GM12892 (cell line): ENCODE results near the gene MUTYH.
"Not testable (repeated sequence)": the region's sequence is repeated elsewhere in the genome, so short reads cannot be mapped to it uniquely, and the experiment has no call there.

Source experiments
- DNase-seq: peaks from one replicate; pipeline ENCODE4 v3.0.0; 2011; ENCODE audit not compliant: insufficient read length
- FAIRE-seq: peaks from 2 replicates; lab custom pipeline; 2011; peaks lifted over from hg19 to GRCh38; lab: Jason Lieb, UNC
- POLR2A ChIP-seq: IDR thresholded peaks from 2 replicates; pipeline ENCODE4 v1.6.1; 2011; ENCODE audit warnings: low read depth, low read length, control low read depth
- POLR2AphosphoS5 ChIP-seq: IDR thresholded peaks from 2 replicates; pipeline ENCODE4 v1.6.1; 2011; ENCODE audit warnings: low read depth, low read length, control low read depth
- TAF1 ChIP-seq: IDR thresholded peaks from 2 replicates; pipeline ENCODE4 v1.6.1; 2011; ENCODE audit warnings: low read depth, mild to moderate bottlenecking, control low read depth, low read length, borderline replicate concordance

The MUTYH gene

DNA sequence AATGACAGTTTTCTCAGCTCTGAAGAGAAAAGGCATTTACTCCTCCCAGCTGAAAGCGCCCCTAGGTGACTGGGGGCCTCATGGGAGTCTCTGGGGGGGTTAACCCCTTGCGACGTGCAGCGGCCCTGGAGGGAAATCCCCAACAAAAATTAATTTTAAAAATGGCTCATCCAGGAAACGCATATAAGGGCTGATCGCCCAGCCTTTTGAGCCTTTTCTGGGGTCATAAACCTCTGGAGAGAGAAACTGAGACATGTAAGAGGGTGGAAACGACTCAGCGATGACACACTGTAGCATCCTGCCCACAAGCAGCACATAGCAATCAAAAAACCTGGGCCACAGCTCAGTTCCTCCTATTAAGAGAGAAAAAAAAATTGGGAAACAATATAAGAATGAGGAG lies 33.9 kb downstream of the MUTYH start:
- DNase-seq (no peak), FAIRE-seq (peak; percentile 68)
- TF ChIP-seq POLR2AphosphoS5 (no peak), TAF1 (peak; percentile 48; the same call in 1 of the 2 replicates)

DNA sequence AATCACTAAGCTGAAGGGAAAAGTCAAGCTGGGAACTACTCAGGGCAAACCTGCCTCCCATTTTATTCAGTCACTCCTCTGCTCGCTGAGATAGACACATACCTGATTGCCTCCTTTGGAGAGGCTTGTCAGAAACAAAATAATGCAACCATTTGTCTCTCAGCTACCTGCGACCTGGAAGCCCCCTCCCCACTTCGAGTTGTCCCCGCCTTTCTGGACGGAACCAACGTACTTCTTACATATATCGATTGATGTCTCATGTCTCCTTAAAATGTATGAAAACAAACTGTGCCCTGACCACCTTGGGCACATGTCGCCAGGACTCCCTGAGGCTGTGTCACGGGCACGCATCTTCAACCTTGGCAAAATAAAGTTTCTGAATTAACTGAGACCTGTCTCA lies 35.0 kb downstream of the MUTYH start:
- no peak for TF ChIP-seq POLR2A
- no peak for TF ChIP-seq TAF1
- no peak for TF ChIP-seq POLR2AphosphoS5
- FAIRE-seq (no peak), DNase-seq (no peak)

DNA sequence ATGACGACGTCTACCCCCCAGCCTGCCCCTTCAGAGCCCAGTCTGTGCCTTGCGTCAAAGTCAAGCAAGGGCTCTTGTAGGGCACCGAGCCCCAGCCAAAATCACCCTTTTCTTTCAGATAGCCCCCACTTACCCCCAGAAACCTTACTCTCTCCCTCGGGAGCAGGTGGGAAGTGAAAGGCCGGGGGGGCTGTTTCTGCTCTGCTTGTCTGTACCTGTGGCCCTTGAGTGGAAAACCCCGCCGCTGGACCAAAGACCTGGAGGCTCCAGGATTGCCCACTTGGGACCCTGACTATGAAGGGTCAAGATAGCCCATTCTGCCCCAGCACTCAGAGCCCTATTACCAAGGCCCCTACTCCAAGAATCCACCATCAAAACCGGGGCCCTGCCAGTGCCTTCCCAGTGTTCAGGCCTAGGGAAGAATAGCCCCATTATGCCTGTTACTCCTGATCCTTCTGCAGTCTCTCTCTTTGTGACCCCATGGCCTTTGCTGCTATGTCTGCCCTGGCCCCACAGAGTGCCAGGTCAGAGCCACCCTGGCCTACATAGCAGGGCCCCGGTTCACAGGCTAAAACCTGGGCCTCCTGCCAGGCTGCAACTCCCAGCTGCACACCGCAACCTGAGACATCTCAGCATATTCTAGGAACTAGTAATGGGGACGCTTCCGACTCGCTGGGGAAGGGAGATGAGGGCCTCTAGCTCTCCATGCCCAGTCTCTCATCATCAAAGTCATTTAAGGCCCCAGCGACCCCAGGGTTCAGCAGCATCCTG lies 35.7 kb downstream of the MUTYH start:
- TF ChIP-seq TAF1 (peak; percentile 6; the same call in 1 of the 2 replicates), POLR2AphosphoS5 (no peak), POLR2A (no peak)
- DNase-seq, result no peak
- peak; percentile 82 for FAIRE-seq

DNA sequence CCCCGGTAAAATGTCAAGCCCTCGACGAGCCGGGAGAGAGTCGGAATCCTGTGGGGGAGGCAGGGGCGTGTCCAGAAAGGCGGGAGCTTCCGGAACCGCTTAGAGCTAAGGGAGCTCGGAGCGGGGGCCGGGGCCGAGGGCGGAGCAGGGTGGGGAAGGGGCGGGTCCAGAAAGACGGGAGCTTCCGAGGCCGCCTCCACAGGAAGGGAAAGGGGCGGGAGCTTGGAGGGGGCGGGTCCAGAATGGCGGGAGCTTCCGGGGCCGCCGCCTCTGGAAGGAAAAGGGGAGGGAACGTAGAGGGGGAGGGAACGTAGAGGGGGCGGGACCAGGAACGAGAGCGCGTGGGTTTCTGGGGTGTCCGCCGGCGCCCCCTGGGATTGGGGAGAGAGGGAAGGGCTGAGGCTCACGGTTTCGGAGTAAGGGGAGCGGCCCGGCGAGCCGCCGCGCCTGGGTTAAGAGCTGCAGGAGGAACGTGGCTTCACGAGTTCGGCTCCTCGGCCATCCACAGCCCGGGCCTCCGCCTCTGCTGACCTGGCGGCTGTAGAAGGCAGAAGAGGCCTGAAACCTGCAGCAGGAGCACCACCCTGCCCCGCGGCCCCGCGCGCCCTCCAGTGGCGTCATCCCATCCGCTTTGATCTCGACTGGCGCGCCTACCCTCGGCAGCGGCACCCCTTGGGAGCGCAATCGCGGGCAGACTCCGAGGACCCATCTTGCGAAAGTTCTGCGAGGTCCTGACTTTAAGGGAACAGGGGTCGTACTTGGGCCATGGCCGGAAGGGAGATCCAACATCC lies 36.5 kb downstream of the MUTYH start:
- peak; percentile 88 for FAIRE-seq
- peak; percentile 92 for DNase-seq
- TF ChIP-seq POLR2A (peak; percentile 84), TAF1 (0 out of 2 replicates have a peak, but pooled peaks have one; percentile 28), POLR2AphosphoS5 (peak; percentile 80)

DNA sequence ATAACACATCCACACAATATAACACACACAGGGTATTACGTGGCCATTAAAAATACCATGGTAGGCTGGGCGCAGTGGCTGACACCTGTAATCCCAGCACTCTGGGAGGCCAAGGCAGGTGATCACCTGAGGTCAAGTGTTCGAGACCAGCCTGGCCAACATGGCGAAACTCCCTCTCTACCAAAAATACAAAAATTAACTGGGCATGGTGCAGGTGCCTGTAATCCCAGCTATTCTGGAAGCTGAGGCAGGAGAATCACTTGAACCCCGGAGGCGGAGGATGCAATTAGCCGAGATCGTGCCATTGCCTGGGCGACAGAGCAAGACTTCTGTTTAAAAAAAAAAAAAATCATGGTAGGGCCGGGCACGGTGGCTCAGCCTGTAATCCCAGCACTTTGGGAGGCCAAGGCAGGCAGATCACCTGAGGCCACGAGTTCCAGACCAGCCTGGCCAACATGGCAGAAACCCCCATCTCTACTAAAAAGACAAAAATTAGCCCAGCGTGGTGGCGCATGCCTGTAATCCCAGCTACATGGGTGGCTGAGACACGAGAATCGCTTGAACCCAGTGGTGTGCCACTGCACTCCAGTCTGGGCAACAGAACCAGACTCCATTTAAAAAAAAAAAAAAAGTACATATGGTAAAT lies 37.6 kb downstream of the MUTYH start:
- DNase-seq (no peak), FAIRE-seq (no peak)
- no peak for TF ChIP-seq POLR2AphosphoS5
- TF ChIP-seq TAF1, result no peak
- no peak for TF ChIP-seq POLR2A

DNA sequence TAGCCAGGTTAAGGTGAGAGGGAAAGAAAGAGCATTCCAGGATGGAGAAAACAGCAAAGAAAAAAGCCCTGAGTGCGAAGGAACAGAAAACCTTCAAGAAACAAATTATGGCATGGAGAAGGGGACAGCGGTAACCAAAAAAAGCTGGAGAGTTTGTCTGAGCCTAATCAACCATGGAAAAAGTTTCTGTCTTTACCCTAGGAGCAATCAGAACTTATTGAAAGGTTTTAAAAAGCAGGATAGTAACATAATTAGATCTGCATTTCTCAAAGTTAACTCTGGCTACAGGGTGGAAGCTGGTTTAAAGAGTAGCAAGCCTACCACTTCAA lies 39.6 kb downstream of the MUTYH start:
- FAIRE-seq (no peak), DNase-seq (no peak)
- TF ChIP-seq POLR2AphosphoS5 (no peak), TAF1 (no peak), POLR2A (no peak)

DNA sequence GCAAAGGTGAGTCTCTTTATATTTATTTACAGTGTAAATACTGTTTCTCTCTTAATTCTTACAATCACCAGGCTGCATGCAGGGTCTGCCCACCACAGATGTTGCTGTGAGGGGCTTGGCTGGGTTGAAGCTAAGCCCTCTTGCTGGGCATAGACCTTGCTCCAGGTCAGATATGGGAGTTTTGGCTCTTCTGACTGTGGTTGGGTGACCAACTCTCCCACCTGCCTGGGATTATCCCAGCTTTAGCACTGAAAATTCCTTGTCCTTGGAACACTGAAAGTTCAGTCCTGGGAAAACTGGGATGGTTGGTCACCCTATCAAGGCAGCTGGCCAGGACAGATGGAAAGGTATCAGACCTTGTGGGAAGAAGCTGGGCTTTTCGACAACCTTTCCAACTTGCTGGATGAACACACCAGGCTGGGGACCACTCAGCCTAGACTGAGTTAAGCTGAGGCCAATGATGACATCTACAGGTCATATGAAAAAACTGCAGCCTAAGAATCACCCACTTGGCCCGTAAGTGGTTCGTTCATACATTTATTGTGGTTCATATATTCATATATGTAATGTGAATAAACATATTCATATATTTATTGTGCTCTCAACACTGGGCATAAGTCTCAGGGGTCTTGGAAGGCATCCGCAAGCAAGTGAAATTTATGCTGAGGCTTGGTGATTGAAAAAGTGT lies 40.1 kb downstream of the MUTYH start:
- DNase-seq, result peak; percentile 34
- TF ChIP-seq POLR2AphosphoS5, result no peak
- TF ChIP-seq POLR2A, result no peak
- no peak for TF ChIP-seq TAF1
- peak; percentile 40 for FAIRE-seq

DNA sequence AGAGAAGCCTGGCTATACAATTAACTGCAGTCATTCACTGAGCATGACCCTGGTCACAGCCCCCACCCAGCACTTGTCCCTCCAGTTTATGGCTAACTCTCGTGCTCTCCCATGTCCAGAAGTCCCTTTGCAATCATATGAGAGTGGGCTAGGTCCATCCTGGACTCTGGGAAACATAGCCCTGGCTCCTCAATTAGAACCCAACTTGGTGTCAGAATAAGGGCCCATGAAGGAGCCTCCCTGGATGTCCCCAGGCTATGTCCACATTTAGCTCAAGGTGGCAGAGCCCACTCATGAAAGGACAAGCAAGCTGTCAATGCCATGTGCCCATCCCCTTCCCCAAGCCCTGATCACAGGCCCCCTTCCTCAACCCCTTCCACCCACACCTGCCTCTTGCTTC lies 40.9 kb downstream of the MUTYH start:
- DNase-seq, result no peak
- TF ChIP-seq POLR2AphosphoS5 (no peak), TAF1 (no peak), POLR2A (no peak)
- no peak for FAIRE-seq

DNA sequence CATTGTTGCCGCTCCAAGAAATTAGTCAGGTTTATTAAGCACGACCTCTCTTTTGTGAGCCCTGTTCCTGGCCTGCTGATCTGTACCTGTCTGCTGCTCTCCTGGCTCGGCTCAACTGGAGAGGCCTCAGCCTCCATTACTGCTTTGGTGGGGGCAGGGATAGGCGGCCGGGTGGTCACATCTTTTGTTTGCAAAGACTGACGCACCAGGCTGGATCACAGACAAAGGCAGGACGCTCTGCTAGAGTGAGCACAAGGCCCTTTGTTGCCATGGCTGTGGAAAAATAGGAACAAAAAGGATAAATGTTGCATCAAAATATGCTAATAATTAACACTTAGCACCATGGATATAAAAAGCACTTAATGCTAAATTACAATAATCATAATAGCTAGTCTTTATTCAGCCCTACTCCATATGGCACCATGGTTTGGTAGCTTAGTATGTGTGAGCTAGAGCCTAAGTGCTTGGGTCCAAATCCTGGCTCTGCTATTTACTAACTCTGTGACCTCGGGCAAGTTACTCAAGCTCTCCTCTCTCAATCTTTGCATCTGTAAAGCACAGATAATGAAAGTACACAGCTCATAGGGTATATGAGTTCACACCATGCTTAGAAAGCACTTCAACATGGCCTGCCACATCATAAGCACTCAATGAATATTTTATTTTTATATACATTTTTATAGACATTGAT lies 42.4 kb downstream of the MUTYH start:
- TF ChIP-seq TAF1 (no peak), POLR2AphosphoS5 (no peak), POLR2A (no peak)
- DNase-seq (no peak), FAIRE-seq (no peak)

DNA sequence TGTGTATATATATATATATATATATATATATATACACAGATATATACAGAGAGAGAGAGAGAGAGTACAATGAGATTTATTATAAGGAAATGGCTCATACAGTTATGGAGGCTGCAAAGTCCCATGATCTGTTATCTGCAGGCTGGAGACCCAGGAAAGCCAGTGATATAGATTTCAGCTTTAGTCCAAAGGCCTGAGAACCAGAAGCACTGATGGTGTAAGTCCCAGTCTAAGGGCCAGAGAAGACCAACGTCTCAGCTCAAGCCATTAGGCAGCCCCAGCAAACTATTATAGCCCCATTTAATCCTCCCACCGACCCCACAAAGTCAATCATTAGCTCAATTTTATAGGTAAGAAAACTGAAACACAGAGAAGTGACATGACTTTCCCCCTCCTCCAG lies 48.5 kb downstream of the MUTYH start:
- DNase-seq (no peak), FAIRE-seq (no peak)
- TF ChIP-seq POLR2AphosphoS5 (no peak), POLR2A (no peak), TAF1 (no peak)

DNA sequence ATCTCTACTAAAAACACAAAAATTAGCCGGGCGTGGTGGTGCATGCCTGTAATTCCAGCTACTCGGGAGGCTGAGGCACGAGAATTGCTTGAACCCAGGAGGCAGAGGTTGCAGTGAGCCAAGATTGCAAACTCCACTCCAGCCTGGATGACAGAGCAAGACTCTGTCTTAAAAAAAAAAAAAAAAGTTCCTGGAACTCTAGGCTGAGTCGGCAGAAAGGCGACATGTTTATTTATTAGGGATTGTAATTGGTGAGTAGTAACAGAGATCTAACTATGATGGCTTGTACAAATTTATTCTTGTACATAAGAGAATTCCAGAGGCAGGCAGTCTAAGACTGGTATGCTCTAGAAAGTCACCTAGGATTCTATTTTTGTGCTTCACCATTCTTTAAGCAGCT lies 49.2 kb downstream of the MUTYH start:
- DNase-seq, FAIRE-seq: not testable (repeated sequence)

DNA sequence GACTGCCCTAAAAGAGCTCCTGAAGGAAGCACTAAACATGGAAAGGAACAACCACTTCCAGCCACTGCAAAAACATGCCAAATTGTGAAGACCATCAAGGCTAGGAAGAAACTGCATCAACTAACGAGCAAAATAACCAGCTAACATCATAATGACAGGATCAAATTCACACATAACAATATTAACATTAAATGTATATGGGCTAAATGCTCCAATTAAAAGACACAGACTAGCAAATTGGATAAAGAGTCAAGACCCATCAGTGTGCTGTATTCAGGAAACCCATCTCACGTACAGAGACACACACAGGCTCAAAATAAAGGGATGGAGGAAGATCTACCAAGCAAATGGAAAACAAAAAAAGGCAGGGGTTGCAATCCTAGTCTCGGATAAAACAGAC lies 53.7 kb downstream of the MUTYH start:
- DNase-seq, FAIRE-seq: not testable (repeated sequence)

DNA sequence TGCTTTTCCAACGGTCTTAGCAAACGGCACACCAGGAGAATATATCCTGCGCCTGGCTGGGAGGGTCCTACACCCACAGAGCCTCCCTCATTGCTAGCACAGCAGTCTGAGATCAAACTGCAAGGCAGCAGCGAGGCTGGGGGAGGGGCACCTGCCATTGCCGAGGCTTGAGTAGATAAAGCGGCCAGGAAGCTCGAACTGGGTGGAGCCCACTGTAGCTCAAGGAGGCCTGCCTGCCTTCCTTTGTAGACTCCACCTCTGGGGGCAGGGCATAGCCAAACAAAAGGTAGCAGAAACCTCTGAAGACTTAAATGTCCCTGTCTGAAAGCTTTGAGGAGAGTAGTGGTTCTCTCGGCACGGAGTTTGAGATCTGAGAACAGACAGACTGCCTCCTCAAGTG lies 55.4 kb downstream of the MUTYH start:
- FAIRE-seq, DNase-seq: not testable (repeated sequence)
